IPS-NIHi11 (cell line): ENCODE measurements around the gene RAB3GAP1.
"Not testable (repeated sequence)": the region's sequence is repeated elsewhere in the genome, so short reads cannot be mapped to it uniquely, and the experiment has no call there.

Experiments
- DNase-seq: peaks from one replicate; pipeline ENCODE4 v3.0.0; 2012; ENCODE audit warnings: mixed read lengths, low spot score

Gene RAB3GAP1

GRCh38 chr2:135055182-135055786, 3.2 kb downstream of the RAB3GAP1 start:
- no peak for DNase-seq

- DNase-seq, result no peak
Measured at GRCh38 chr2:135056790-135057189, 4.7 kb downstream of the RAB3GAP1 start.

GRCh38 chr2:135059577-135059976, 7.5 kb downstream of the RAB3GAP1 start:
- DNase-seq, result no peak

- no peak for DNase-seq
Measured at GRCh38 chr2:135063210-135063609, 11.1 kb downstream of the RAB3GAP1 start.

DNA sequence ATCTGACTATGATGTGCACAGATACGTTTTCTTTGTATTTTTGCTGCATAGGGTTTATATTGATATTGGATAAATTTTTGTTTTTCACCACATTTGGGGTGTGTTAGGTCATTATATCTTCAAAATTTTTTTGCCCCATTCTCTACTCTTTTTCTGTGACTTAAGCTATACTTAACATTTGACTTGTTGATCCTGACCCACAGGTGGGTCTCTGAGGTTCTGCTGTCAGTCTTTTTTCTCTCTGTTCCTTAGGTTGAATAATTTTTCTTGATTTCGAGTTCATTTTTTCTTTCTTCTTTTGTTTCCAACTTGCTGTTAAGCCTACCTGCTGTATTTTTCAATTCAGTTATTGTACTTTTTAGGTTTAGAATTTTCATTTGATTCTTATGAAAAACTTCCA, 12.1 kb downstream of the RAB3GAP1 start:
- DNase-seq, result no peak

DNA sequence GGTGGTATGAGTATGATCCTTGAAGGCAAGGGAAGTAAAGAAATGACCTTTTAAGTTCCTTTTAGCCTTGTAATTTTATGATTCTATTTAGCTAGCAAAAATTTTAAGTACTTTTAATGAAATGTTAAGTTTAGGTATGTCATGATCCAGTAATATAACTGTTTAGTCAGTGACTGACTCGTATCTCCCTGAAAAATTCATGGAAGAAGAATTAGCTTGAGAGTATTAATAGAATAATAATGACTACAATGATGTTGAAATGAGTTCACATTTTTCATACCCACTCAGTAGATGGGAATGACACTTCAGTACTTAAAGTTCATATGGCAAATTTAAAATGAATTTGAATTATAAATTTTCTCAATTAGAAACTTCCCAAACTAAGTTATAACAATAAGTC, 14.6 kb downstream of the RAB3GAP1 start:
- DNase-seq, result no peak

DNA sequence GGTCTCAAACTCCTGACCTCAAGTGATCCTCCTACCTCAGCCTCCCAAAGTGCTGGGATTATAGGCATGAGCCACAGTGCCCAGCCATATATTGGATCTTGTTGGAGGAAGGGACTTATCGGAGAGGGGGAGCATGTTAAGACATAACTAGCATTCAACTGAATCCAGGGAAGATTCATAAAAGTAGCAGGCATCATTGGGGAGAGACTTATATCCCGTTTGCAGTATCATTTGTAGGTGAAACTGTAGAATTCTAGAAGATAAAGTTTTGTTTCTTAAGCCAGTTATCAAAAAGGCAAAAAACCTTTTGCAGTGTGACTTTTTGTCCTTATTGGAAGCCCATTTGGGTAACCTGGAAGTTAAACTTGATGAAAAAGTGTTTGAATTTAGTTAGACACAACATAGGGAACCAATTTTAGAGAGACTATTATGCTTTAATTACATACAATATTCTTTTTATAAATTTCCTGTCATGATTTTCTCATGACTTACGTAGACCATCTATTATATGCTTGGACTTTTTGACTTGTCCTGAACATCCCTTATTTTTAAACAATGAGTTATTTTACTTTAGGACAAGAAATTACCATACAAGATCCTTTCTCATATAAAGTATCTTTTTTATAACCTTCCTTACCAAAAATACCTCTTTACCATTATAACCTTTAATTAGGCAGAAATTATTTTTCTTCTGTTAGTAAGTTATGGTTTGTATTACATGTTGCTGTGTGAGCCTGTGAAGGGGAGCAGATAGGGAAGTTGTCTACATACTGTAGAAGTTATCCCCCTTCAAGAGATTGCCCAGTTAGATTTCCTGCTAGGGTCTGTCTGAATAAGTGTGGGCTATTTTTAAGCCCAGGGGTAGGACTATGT, 20.3 kb downstream of the RAB3GAP1 start:
- DNase-seq, result no peak

DNA sequence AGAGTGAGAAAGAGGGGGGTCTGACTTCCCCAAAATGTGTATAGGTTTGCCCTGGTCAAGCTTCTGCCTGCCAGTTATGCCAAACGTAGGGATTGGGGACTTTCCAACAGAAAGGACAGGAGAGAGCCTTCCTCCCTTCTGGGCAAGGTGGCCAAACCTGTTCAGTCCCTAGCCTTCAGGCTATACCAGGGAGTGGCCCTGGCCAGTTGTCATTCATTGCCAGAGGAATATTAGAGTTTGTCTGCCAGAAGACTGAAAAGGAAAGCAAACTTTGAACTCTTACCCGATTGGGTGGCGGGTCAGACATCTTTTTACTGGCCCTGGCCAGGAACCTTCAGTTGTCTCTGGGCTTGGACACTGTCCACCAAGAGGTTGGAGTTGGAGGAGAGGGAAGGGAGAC, 22.1 kb downstream of the RAB3GAP1 start:
- no peak for DNase-seq

DNA sequence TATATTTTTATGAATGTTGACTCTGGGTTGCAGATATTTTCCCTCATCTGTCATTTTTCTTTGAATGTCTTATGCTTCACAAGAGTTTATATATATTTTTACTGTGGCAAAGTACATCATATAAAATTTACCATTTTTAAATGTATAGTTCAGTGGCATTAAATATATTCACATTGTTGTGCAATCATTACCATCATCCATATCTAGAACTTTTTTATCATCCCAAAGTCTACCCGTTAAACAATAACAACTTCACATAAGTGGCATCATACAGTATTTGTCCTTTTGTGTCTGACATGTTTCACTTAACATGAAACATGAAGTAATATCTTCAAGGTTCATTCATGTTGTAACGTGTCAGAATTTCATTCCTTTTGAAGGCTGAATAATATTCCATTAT, 24.5 kb downstream of the RAB3GAP1 start:
- no peak for DNase-seq

DNA sequence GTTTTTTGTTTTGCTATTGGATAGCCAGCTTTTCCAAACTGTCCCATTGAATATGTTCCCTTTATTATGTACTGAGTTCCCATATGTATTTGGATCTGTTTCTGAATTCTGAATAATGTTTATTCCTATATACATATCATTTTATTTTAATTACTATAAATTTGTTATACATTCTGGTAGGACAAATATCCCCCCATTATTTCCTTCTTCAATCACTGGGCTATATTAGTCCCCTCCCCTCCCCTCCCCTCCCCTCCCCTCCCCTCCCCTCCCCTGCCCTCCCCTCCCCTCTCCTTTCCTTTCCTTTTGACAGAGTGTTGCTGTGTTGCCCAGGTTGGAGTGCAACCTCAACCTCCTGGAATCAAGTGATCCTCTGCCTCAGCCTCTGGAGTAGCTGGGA, 26.3 kb downstream of the RAB3GAP1 start:
- DNase-seq, result no peak

DNA sequence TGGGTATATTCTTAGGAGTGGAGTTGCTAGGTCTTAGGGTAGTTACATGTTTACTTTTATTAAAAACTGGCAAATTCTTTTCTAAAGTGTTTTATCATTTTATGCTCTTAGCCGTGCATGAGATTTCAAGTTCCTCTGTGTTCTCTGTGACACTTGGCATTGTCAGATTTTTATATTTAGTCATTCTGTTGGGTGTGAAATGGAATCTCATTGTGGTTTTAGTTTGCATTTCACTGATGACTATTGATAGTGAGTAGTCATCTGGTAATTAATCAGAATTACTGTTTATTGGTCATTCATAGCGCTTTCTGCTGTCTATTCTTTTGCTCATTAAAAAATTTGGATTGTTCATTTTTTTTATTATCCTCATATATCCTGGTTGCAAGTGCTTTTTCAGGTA, 34.1 kb downstream of the RAB3GAP1 start:
- DNase-seq, result no peak

DNA sequence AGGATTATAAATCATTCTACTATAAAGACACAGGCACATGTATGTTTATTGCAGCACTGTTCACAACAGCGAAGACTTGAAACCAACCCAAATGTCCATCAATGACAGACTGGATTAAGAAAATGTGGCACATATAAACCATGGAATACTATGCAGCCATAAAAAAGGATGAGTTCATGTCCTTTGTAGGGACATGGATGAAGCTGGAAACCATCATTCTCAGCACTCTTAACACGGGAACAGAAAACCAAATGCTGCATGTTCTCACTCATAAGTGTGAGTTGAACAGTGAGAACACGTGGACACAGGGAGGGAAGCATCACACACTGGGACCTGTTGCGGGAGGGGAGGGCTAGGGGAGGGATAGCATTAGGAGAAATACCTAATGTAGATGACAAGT, 37.5 kb downstream of the RAB3GAP1 start:
- not testable (repeated sequence) for DNase-seq

DNA sequence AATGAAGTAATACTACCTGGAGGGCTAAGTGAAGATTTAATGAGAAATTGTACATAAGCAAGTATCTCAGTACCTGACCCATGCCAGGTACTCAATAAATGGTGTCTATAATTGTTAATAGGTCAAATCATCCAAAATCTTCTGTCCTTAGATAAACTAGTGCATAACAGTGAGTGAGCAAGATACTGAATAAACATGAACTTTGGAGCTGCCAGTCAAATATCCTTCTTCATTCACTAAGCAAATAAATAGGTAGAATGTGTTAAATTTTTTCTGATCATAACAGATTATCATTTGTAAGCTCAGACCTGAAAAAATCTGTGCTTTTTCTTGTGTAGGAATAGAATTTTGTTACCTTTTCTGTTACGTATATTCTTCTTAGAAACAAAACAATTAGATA, 39.6 kb downstream of the RAB3GAP1 start:
- DNase-seq, result no peak

DNA sequence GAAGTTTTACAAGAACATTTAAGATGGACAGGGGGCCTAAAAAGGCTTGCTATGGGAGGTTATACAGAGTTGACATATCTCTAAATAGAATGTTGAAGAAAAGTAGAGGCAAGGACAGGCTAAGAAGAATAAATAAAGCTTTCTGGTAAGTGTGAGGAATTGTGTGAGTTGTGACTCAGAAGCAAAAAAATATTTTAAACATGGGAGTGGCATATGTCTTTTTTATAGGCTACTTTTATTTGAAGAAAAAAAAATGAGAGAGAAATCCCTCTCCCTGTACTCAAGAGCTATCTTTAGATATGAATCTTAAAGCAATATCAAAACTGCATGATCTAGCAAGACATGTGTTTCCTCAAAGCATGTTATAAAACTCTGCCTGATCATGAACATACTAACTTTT, 41.1 kb downstream of the RAB3GAP1 start:
- DNase-seq, result no peak

- DNase-seq, result no peak
Measured at GRCh38 chr2:135093670-135094330, 41.7 kb downstream of the RAB3GAP1 start.

DNA sequence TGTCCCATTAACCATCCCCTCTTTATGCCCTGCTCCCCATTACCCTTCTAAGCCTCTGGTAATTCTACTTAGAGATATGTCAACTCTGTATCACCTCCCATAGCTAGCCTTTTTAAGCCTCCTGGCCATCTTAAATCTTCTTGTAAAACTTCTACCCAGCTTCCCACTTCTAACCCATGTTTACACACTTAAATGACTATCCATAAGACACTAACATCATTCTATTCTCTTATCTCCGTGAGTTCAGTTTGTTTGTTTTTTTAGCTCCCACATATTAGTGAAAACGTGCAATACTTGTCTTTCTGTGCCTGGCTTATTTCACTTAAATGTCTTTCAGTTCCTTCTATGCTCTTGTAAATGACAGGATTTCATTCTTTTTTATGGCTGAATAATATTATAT, 42.4 kb downstream of the RAB3GAP1 start:
- no peak for DNase-seq

GRCh38 chr2:135095591-135095990, 43.5 kb downstream of the RAB3GAP1 start:
- DNase-seq, result no peak

GRCh38 chr2:135096665-135097446, 44.8 kb downstream of the RAB3GAP1 start:
- DNase-seq, result no peak

GRCh38 chr2:135097532-135098231, 45.6 kb downstream of the RAB3GAP1 start:
- no peak for DNase-seq

DNA sequence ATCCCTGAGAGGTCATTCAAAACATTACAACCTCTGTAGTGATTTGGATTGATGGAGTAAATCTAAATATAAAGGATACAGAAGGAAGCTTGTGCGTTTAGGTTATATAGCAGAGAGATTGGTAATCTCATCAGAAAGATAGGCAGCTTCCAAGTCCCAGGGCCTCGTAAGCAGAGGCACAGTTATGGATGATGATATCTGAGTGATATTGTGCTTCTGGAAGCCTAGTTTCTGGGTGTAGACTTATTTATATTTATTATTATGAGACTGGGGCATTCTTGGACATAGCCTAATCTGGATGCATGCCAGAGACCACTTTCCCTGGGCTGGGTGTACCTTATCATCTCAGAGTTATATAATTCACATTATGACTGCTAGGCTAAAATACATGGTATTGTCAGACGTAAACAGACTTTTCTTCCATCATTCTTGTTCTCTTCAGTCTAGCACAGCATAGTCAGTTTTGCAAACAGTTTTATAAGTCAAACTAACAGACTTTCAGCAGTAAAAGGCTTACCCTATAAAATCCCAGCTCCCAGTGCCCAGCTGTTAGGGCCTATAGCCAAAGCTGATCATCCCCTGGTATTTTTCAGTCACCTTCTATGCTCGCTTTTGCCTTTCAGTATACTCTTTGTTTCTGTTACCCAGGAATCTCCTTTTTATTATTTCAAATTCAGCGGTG, 47.9 kb downstream of the RAB3GAP1 start:
- DNase-seq, result no peak

GRCh38 chr2:135103843-135104242, 51.8 kb downstream of the RAB3GAP1 start:
- no peak for DNase-seq
